ENCODE results near the gene SDR42E2. TPM values are rescaled to one million over a fixed set of nuclear protein-coding genes. Genes with fewer than 3 reads are reported as not detected.

SDR42E2 gene
- total and polyA plus RNA-seq, 2 donors, result 0.05 to 0.14 TPM

GRCh38 chr16:22240023-22240710 lies 77.9 kb downstream of the SDR42E2 start:
- Histone ChIP-seq H3K9me3 (ENCODE audit: control insufficient read depth in 2 of 2, insufficient read depth in 1 of 2, low read length in 1 of 2) (peaks cover 0 to 4% of the 10 kb centered on the region in 2 donors), H3K4me1 (ENCODE audit: control insufficient read depth in 2 of 2, insufficient read depth in 2 of 2, low read length in 2 of 2) (peaks cover 3 to 14% of the 10 kb centered on the region in 2 donors), H3K4me3 (ENCODE audit: low read length in 2 of 2) (no peak overlapping the region), H3K36me3 (ENCODE audit: control insufficient read depth in 2 of 2, insufficient read depth in 2 of 2, low read length in 1 of 2) (peaks cover under 1 to 3% of the 10 kb centered on the region in 2 donors), H3K27ac (ENCODE audit: low read depth in 1 of 2, low read length in 1 of 2) (peak overlapping the region in 1 of 2 donors; percentile 79), H3K27me3 (ENCODE audit: control insufficient read depth in 2 of 2, insufficient read depth in 1 of 2, low read length in 1 of 2) (no peaks in the 10 kb centered on the region)
- 97% methylated on average over 3 of the region's 3 CpGs for WGBS
- DNase-seq (ENCODE audit: low read depth in 6 of 9, low spot score in 9 of 9), result no peak

Other genes with a start within 250 kb of the SDR42E2 start
- gene UQCRC2, start 209.1 kb upstream of the SDR42E2 start, total RNA-seq, result 227 TPM
- 146 TPM for gene UQCRC2, start 209.1 kb upstream of the SDR42E2 start, polyA plus RNA-seq
- not detected for gene PDZD9, start 161.4 kb upstream of the SDR42E2 start, total RNA-seq
- gene PDZD9, start 161.4 kb upstream of the SDR42E2 start, polyA plus RNA-seq, result not detected
- 8.8 TPM for gene MOSMO, start 154.4 kb upstream of the SDR42E2 start, total RNA-seq
- 15.1 TPM for gene MOSMO, start 154.4 kb upstream of the SDR42E2 start, polyA plus RNA-seq
- 0.09 TPM for gene VWA3A, start 70.0 kb upstream of the SDR42E2 start, total RNA-seq
- gene VWA3A, start 70.0 kb upstream of the SDR42E2 start, polyA plus RNA-seq, result 0.18 TPM
- 5.8 TPM for gene EEF2K, start 43.8 kb downstream of the SDR42E2 start, total RNA-seq
- 8.6 TPM for gene EEF2K, start 43.8 kb downstream of the SDR42E2 start, polyA plus RNA-seq
- 27.2 TPM for gene POLR3E, start 134.9 kb downstream of the SDR42E2 start, total RNA-seq
- gene POLR3E, start 134.9 kb downstream of the SDR42E2 start, polyA plus RNA-seq, result 27.4 TPM
- 24.0 TPM for gene CDR2, start 212.1 kb downstream of the SDR42E2 start, total RNA-seq
- gene CDR2, start 212.1 kb downstream of the SDR42E2 start, polyA plus RNA-seq, result 27.3 TPM

All from thymus (tissue), 11 donors.